GM23248 (cell line): ENCODE measurements around the gene TUBB3.

Experiments
- EZH2 ChIP-seq: fragments of 200-600 bp; sonication (generic); IDR thresholded peaks from 2 replicates; pipeline ENCODE4 v1.6.1; 2018; ENCODE audit warnings: antibody characterized with exemption, mild to moderate bottlenecking; ENCODE audit not compliant: insufficient read depth, poor library complexity, severe bottlenecking
- EZH2phosphoT487 ChIP-seq: fragments of 200-600 bp; sonication (generic); IDR thresholded peaks from 2 replicates; pipeline ENCODE4 v1.6.1; 2018; ENCODE audit warnings: antibody characterized with exemption, moderate library complexity, mild to moderate bottlenecking, low read depth; ENCODE audit not compliant: insufficient read depth

GRCh38 chr16:89983536-89983935 lies 60.4 kb downstream of the TUBB3 start:
- TF ChIP-seq EZH2 = no peak
- no peak for TF ChIP-seq EZH2phosphoT487
